Lower leg skin (tissue), 4 donors: ENCODE data around the gene ZEB1. TPM values are rescaled to one million over a fixed set of nuclear protein-coding genes. Genes with fewer than 3 reads are reported as not detected.

Source experiments
- DNase-seq, 2 donors: peaks; one replicate each; pipeline ENCODE4 v3.0.0-alpha.2; 2019; ENCODE audit warnings: low spot score in 2 of 2
- H3K4me3 ChIP-seq: fragments of 200-600 bp; sonication (generic); 2 replicates; pipeline ENCODE4 v1.5.1; 2017; ENCODE audit warnings: mild to moderate bottlenecking, low read depth; ENCODE audit not compliant: poor library complexity, severe bottlenecking
- CTCF ChIP-seq, 3 donors: fragments of 450-650 bp; IDR thresholded peaks; one replicate each; pipeline ENCODE4 v1.5.1; 2016; ENCODE audit warnings: antibody characterized with exemption in 3 of 3, mild to moderate bottlenecking in 3 of 3, moderate library complexity in 2 of 3
- POLR2A ChIP-seq, 2 donors: fragments of 450-650 bp; IDR thresholded peaks; one replicate each; pipeline ENCODE4 v1.6.1; 2016 to 2017; ENCODE audit warnings: antibody characterized with exemption in 2 of 2, mild to moderate bottlenecking in 1 of 2, moderate library complexity in 1 of 2
- WGBS, 2 donors: methylation state at CpG; one replicate each; pipeline ENCODE4 v1.1.5; 2018; 5-methylcytosine and 5-hydroxymethylcytosine counted together
- intact Hi-C: fragments of 100-400 bp; cut with DNase I; formaldehyde crosslinking; loops from one replicate; pipeline ENCODE4 v1.15.0; 2023; ENCODE audit warnings: low total_unique reads
- total RNA-seq, 4 donors: library from RNA; depleted of rRNA; stranded (reverse); fragments of >200 nt; gene quantifications; one replicate each; pipeline ENCODE4 v1.1.0, GENCODE V29; 2016

Gene ZEB1
- total RNA-seq, 4 donors from 2014 or later = 7.1 to 28.7 (median 10.6) TPM

GRCh38 chr10:31278279-31278941, 40.6 kb upstream of the ZEB1 start:
- TF ChIP-seq POLR2A (IDR thresholded peaks at IDR 0.05) (no peak), CTCF (IDR thresholded peaks at IDR 0.05) (no peak)
- H3K4me3 ChIP-seq = no peak overlapping the region
- intact Hi-C loops = no loop called here
- DNase-seq = no peak
- WGBS, 2 donors = 85 to 93% methylated on average over 3 of the region's 3 CpGs

GRCh38 chr10:31280972-31281371, 38.0 kb upstream of the ZEB1 start:
- TF ChIP-seq CTCF (IDR thresholded peaks at IDR 0.05) = no peak
- no peak for TF ChIP-seq POLR2A (IDR thresholded peaks at IDR 0.05)
- 76 to 81% methylated on average over 1 of the region's 1 CpG for WGBS, 2 donors
- DNase-seq = no peak
- intact Hi-C loops = no loop called here
- no peak overlapping the region for H3K4me3 ChIP-seq

GRCh38 chr10:31288001-31288400, 31.0 kb upstream of the ZEB1 start:
- no peak overlapping the region for H3K4me3 ChIP-seq
- TF ChIP-seq CTCF (IDR thresholded peaks at IDR 0.05) = no peak
- no peak for TF ChIP-seq POLR2A (IDR thresholded peaks at IDR 0.05)
- DNase-seq = no peak
- intact Hi-C loops = no loop called here

- DNase-seq = no peak
- intact Hi-C loops = no loop called here
- H3K4me3 ChIP-seq = no peak overlapping the region
- 82 to 100% methylated on average over 1 of the region's 1 CpG for WGBS, 2 donors
- TF ChIP-seq POLR2A (IDR thresholded peaks at IDR 0.05) = no peak
- no peak for TF ChIP-seq CTCF (IDR thresholded peaks at IDR 0.05)
Observed at GRCh38 chr10:31288962-31289361, 30.1 kb upstream of the ZEB1 start.

GRCh38 chr10:31290386-31290785, 28.6 kb upstream of the ZEB1 start:
- 83 to 89% methylated on average over 3 of the region's 3 CpGs for WGBS, 2 donors
- no peak for DNase-seq
- intact Hi-C loops = no loop called here
- TF ChIP-seq CTCF (IDR thresholded peaks at IDR 0.05) (no peak), POLR2A (IDR thresholded peaks at IDR 0.05) (no peak)
- H3K4me3 ChIP-seq = no peak overlapping the region

GRCh38 chr10:31291123-31291522, 27.9 kb upstream of the ZEB1 start:
- intact Hi-C loops = no loop called here

More at GRCh38 chr10:31291123-31291522, 27.9 kb upstream of the ZEB1 start:
- no peak for TF ChIP-seq CTCF (IDR thresholded peaks at IDR 0.05)
- no peak for TF ChIP-seq POLR2A (IDR thresholded peaks at IDR 0.05)
- 84 to 92% methylated on average over 1 of the region's 1 CpG for WGBS, 2 donors
- H3K4me3 ChIP-seq = no peak overlapping the region
- DNase-seq = no peak
